Measurements from ENCODE around the gene ATP5F1C.

- TF ChIP-seq REST (IDR thresholded peaks at IDR 0.05) (no peak), SP1 (IDR thresholded peaks at IDR 0.05) (no peak), RAD21 (IDR thresholded peaks at IDR 0.05) (no peak), CTCF (IDR thresholded peaks at IDR 0.05; ENCODE audit: low read depth, low read length, missing input control) (no peak)
These were observed 22.5 kb downstream of the ATP5F1C start for GRCh38 chr10:7810443-7810842.

Data from liver (tissue), 3 donors.